GM19438 (cell line): ENCODE results near the gene SETX.

Source experiments
- ATAC-seq: cut with Tn5 transposase; IDR thresholded peaks from one replicate; pipeline ENCODE4 v1.9.1; 2021; ENCODE audit warnings: low read depth; ENCODE audit not compliant: unreplicated experiment

The SETX gene

GRCh38 chr9:132224645-132225044 is 130.1 kb downstream of the SETX start:
- ATAC-seq, result no peak

DNA sequence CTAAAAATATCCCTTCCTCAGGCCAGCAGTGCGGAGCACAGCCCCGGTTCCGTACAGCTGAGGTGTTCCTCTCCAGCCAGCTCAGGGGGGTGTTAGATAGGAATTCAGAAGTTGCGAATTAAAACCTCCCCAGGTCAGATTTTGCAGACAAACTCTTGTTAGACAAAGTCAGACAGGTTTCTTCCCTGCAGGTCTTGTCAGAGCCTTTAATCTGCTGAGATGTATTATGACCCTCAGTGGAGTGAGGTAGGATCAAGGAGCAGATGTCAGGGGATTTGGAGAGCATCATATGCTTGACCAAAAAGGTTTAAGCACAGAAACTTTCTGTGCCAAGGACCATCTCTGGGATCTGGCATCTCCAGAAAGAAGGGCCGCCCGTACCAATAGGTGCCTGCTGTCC is 132.8 kb downstream of the SETX start:
- no peak for ATAC-seq

- no peak for ATAC-seq
Observed at GRCh38 chr9:132218208-132218607, 136.6 kb downstream of the SETX start.

GRCh38 chr9:132216861-132217619 is 137.7 kb downstream of the SETX start:
- no peak for ATAC-seq

DNA sequence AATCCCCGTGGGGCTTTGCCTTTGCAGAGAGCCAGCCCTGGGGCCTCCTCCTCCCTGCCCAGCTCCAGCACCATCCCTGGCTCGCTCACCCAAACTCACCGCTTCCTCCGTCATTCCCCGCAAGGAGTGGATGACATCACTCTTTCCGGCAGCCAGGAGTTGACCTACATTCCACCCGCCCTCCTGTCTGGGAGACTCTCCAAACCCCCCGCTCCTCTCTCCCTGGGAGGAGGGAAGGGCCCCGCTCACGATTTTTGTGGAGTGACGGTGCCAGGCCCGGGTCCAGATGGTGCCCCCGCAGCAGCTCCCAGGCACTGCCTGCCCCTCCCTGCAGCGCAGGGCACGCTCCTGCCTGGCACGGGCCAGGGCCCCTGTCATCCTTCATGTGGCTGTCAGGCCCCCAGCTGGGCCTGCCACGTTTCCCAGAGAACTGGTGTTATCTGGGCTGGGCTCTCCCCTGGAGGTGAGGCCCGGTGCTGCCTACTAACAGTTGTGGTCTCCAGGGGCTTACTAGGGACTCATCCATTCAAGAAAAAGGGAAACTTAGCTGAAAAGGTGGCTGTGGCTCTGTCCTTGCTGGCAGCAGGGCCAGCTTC is 140.7 kb downstream of the SETX start:
- ATAC-seq, result no peak

DNA sequence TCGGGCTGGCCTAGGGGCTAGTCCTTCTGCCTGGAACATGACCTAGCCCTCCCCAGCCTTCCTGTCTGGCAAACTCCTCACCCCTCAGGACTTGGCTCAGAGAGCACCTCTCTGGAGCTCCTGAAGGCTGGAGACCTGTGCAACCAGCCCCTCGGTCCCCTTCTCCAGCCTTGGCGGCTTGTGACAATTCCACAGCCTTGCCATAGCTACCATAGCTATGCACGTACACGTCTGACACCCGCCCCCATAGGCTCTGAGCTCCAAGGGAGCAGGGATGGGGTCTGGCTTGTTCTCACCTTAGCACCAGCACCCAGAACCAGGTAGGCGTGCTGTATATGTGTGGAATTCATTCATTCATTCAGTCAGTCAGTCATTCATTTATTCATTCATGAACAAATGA is 143.2 kb downstream of the SETX start:
- ATAC-seq, result no peak
